Measurements from ENCODE around the gene ARAP1. TPM values are rescaled to one million over a fixed set of nuclear protein-coding genes. Genes with fewer than 3 reads are reported as not detected.
A peak's percentile ranks its signal among the peaks of the same experiment; 100 is the strongest.

The ARAP1 gene
- total RNA-seq, 4 donors from 2014 or later = 90.3 to 146 (median 122) TPM

DNA sequence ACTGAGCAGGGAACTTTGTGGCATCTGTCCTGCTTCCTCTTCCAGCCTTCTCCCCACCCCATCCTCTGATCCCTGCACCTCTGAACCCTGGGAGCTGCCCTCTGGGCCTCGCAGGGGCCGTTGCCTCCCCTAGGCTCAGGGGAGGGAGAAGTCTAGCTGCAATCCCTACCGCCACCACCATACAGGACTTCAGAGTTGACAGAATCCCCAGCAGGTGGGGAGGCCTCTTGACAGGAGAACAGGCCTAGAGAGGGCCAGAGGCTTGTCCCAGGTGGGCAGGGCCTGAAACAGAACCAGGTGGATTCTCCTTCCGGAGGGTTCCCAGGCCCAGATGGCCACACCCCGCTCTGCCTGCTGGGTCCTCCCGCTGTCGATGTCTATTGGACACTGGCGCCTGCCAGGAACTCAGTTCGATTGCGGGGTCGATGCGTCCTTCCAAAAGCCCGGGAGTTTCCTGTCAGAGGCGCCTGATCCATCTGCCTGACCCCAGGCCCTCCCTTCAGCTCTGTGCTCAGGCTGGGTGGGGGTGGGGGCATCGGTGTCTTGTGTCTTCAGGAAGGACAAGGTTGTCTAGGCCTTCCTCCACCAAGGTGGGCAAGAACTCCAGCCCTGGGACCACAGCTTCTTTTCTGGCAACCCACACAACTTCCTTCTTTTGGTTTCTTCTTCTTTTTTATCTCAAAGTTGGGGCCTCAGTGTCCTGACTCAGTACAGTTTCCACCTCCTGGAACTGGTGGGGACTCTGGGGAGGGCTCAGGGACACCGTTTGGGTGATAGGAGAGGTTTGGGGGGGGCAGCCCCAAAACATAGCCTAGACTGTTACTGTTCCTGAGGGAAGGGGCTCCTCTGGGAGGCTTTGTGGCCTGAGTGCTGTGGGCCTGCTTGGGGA lies 35.3 kb upstream of the ARAP1 start:
- Histone ChIP-seq H3K27me3 (no peaks in the 10 kb centered on the region), H3K9me3 (no peaks in the 10 kb centered on the region), H3K36me3 (no peaks in the 10 kb centered on the region), H3K4me3 (replicated peaks in 1 of 3) (no peak overlapping the region), H3K4me1 (peaks cover 0 to 5% of the 10 kb centered on the region in 2 donors), H3K27ac (no peak overlapping the region)
- TF ChIP-seq, protein P1, sequence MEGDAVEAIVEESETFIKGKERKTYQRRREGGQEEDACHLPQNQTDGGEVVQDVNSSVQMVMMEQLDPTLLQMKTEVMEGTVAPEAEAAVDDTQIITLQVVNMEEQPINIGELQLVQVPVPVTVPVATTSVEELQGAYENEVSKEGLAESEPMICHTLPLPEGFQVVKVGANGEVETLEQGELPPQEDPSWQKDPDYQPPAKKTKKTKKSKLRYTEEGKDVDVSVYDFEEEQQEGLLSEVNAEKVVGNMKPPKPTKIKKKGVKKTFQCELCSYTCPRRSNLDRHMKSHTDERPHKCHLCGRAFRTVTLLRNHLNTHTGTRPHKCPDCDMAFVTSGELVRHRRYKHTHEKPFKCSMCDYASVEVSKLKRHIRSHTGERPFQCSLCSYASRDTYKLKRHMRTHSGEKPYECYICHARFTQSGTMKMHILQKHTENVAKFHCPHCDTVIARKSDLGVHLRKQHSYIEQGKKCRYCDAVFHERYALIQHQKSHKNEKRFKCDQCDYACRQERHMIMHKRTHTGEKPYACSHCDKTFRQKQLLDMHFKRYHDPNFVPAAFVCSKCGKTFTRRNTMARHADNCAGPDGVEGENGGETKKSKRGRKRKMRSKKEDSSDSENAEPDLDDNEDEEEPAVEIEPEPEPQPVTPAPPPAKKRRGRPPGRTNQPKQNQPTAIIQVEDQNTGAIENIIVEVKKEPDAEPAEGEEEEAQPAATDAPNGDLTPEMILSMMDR (IDR thresholded peaks at IDR 0.05) = peak in 1 of 6 experiments; percentile 28
- no peak for TF ChIP-seq POLR2A (IDR thresholded peaks at IDR 0.05)
- peak; percentile 46 to 69 for DNase-seq
- 64% methylated on average over 5 to 9 of the region's 16 CpGs for WGBS, 2 donors
- intact Hi-C loops (cut with DNase I) = no loop called here

DNA sequence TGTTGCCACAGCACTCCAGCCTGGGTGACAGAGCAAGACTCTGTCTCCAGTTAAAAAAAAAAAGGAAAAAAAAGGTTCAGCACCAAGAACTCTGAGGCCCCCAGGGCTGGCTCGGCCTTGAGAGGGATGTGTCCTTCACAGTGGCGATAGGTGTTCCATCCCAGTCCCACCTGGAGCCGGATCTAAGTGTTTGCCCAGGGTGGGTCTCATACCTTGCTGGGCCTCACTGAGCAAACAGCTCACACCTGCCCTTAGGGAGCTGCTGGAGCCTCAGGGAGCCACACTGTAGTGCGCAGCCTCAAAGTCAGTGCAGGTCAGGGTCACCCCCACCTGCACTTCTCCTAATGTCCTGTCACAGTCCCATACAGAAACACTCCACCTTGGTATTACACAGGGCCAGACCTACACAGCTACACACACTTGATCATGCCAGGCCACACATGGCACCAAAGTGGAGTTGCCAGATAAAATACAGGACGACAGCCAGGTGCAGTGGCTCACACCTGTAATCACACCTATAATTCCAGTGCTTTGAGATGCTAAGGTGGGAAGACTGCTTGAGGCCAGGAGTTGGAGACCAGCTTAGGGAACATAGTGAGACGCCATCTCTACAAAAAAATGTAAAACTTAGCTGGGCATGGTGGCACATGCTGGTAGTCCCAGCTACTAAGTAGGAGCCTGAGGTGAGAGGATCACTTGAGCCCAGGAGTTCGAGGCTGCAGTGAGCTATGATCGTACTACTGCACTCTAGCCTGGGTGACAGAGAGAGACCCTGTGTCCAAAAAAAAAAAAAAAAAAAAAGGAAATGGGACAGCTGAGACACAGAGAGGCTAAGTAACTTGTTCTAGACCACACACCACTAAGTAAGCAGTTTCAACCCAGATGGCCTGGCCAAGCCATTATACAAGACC lies 34.4 kb upstream of the ARAP1 start:
- Histone ChIP-seq H3K9me3 (no peaks in the 10 kb centered on the region), H3K36me3 (no peaks in the 10 kb centered on the region), H3K27me3 (no peaks in the 10 kb centered on the region), H3K27ac (no peak overlapping the region), H3K4me1 (peaks cover 7 to 12% of the 10 kb centered on the region in 2 donors), H3K4me3 (replicated peaks in 1 of 3) (no peak overlapping the region)
- no peak for DNase-seq
- 82 to 86% methylated on average over 7 to 8 of the region's 8 CpGs for WGBS, 2 donors
- TF ChIP-seq, protein P1 (IDR thresholded peaks at IDR 0.05) = no peak
- TF ChIP-seq POLR2A (IDR thresholded peaks at IDR 0.05) = no peak
- intact Hi-C loops (cut with DNase I) = no loop called here

DNA sequence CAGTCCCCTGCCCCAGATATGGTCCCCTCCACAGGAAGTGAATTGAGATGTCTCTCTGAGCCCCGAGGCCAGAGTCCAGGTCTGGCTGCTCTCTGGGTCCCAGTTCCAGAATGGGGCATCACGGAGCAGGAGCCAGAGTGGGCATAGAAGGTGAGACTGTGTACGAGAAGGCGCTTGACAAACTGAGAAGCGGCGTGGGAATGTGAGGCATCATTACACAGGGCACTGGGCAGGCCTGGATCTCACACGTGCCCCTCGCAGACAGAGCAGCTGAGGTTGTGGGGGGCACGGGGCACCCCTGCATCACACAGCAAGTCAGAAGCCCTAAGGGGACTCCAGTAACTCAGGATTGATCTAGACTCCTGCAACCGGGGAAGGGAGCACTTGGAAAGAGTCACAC lies 32.5 kb upstream of the ARAP1 start:
- intact Hi-C loops (cut with DNase I) = no loop called here

DNA sequence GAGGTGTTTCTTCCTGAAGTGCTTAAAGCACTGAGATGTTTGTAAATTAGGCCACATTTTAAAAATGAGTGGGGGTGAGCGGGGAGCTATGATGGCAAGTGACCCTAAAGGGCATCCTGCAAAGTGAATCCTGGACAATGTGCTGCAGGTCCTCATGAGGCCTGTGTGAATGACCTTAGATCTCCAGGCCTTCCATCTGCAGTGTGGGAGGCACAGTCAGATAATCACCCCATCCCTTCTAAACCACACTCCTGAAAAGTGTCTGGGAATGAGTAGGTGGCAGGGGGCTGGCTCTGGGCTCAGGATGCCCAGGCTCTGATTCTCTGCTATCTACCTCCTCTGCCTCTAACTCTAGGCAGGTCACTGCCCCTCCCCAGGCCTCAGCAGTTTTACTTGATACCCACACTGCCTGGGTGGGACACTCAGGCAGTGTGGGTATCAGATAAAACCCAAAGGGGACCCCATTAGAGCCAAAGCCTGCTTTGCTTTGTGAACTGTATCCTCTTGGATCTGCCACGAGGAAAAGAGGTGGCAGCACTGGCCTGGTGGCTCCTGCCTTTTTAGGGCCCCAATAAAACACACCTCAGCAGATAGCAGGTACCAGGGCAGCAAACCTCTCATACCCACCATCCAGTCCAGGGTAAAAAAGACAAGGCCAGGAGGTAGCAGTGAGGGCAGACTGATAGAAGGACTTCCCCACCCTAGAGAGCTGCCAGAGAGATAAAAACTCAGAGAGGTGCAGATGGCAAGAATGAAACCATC lies 31.1 kb upstream of the ARAP1 start:
- TF ChIP-seq, protein P1 (IDR thresholded peaks at IDR 0.05) = no peak
- TF ChIP-seq POLR2A (IDR thresholded peaks at IDR 0.05) = no peak
- Histone ChIP-seq H3K36me3 (no peaks in the 10 kb centered on the region), H3K4me3 (replicated peaks in 1 of 3) (no peak overlapping the region), H3K27ac (no peak overlapping the region), H3K9me3 (no peaks in the 10 kb centered on the region), H3K27me3 (no peaks in the 10 kb centered on the region), H3K4me1 (peaks cover 19 to 28% of the 10 kb centered on the region in 2 donors)
- DNase-seq = no peak
- 86 to 95% methylated on average over 2 of the region's 2 CpGs for WGBS, 2 donors
- intact Hi-C loops (cut with DNase I) = no loop called here

More for the DNA sequence above, 32.5 kb upstream of the ARAP1 start:
- Histone ChIP-seq H3K9me3 (no peaks in the 10 kb centered on the region), H3K27ac (no peak overlapping the region), H3K4me1 (peaks cover 19 to 26% of the 10 kb centered on the region in 2 donors), H3K36me3 (no peaks in the 10 kb centered on the region), H3K27me3 (no peaks in the 10 kb centered on the region), H3K4me3 (replicated peaks in 1 of 3) (no peak overlapping the region)
- no peak for DNase-seq
- TF ChIP-seq, protein P1 (IDR thresholded peaks at IDR 0.05) = no peak
- TF ChIP-seq POLR2A (IDR thresholded peaks at IDR 0.05) = no peak
- 88 to 91% methylated on average over 9 to 10 of the region's 10 CpGs for WGBS, 2 donors
